K562 (cell line): ENCODE results near the gene LSM12. TPM values are rescaled to one million over a fixed set of nuclear protein-coding genes. Genes with fewer than 3 reads are reported as not detected.
A peak's percentile ranks its signal among the peaks of the same experiment; 100 is the strongest.

ENCODE experiments used
- CTBP1 ChIP-seq: fragments of 450-650 bp; IDR thresholded peaks from 2 replicates; pipeline ENCODE4 v1.6.1; 2016; ENCODE audit warnings: borderline replicate concordance
- ETV1 ChIP-seq: fragments of 450-650 bp; conservative IDR thresholded peaks from 2 replicates; pipeline ENCODE4 v1.6.1; 2016; ENCODE audit warnings: missing genetic modification characterization, control low read depth, low read depth, missing compliant biosample characterization
- HDAC2 ChIP-seq: fragments of 450-650 bp; IDR thresholded peaks from 2 replicates; pipeline ENCODE4 v1.6.1; 2016; ENCODE audit warnings: mild to moderate bottlenecking
- MAZ ChIP-seq, 2 experiments: fragments of 450-650 bp in 1 of 2; sonication (generic) in 1 of 2; formaldehyde crosslinking; IDR thresholded peaks in 1 of 2; conservative IDR thresholded peaks in 1 of 2; 2 replicates each; pipeline versions ENCODE4 v1.4.0 to v1.5.0; 2020; ENCODE audit warnings: mild to moderate bottlenecking in 1 of 2, missing genetic modification reagents in 1 of 2
- MIER1 ChIP-seq: fragments of 450-650 bp; IDR thresholded peaks from 2 replicates; pipeline ENCODE4 v1.6.1; 2016; ENCODE audit warnings: antibody characterized with exemption, mild to moderate bottlenecking, low read depth
- POLR2A ChIP-seq: fragments of 450-650 bp; conservative IDR thresholded peaks from 2 replicates; pipeline ENCODE4 v1.6.1; 2016
- PRPF4 ChIP-seq: fragments of 200-400 bp; formaldehyde crosslinking; IDR thresholded peaks from one replicate; pipeline ENCODE4 v1.6.1; 2017; ENCODE audit warnings: low read length, low read depth, mild to moderate bottlenecking; ENCODE audit not compliant: insufficient read depth, poor library complexity, severe bottlenecking
- PYGO2 ChIP-seq: fragments of 450-650 bp; IDR thresholded peaks from 2 replicates; pipeline ENCODE4 v1.6.1; 2016; ENCODE audit warnings: mild to moderate bottlenecking, missing genetic modification characterization, moderate library complexity, missing compliant biosample characterization
- SOX6 ChIP-seq: fragments of 450-650 bp; IDR thresholded peaks from 2 replicates; pipeline ENCODE4 v1.6.1; 2014; ENCODE audit warnings: mild to moderate bottlenecking
- SRSF7 ChIP-seq: fragments of 200-400 bp; formaldehyde crosslinking; optimal IDR thresholded peaks from 2 replicates; pipeline ENCODE3; 2017; ENCODE audit warnings: mild to moderate bottlenecking, low read depth, low read length
- ZBTB7A ChIP-seq: IDR thresholded peaks from 2 replicates; pipeline ENCODE4 v1.6.1; 2011; ENCODE audit warnings: low read depth, mild to moderate bottlenecking, low read length, moderate library complexity, borderline replicate concordance; ENCODE audit not compliant: control insufficient read depth
- ZFX ChIP-seq: sonication (generic); formaldehyde crosslinking; IDR thresholded peaks from 2 replicates; pipeline ENCODE4 v1.8.0; 2022; ENCODE audit warnings: mild to moderate bottlenecking, missing genetic modification reagents, moderate library complexity
- ZNF184 ChIP-seq: sonication (generic); formaldehyde crosslinking; IDR thresholded peaks from 2 replicates; pipeline ENCODE4 v1.5.0; 2020; ENCODE audit warnings: missing genetic modification reagents
- ZNF41 ChIP-seq: fragments of 250-450 bp; sonication (Bioruptor Pico); conservative IDR thresholded peaks from 2 replicates; pipeline ENCODE4 v1.4.0; 2020; ENCODE audit warnings: mild to moderate bottlenecking
- polyA plus RNA-seq, 8 experiments: library from polyadenylated mRNA; depleted of rRNA in 4 of 8; stranded (reverse) in 5 of 8; unstranded in 3 of 8; fragments of >200 nt; fragmentation: Nextera tagmentation in 2 of 8; fragmentation: Illumina TruSeq in 1 of 8; extraction: Ambion mirVana in 2 of 8; extraction: Trizol in 1 of 8; gene quantifications; 2 replicates each; pipeline versions ENCODE4 v1.2.1 to v1.2.3, GENCODE V29; 2011 to 2014; ENCODE audit warnings: inconsistent platforms in 1 of 8, missing spikeins in 1 of 8
- total RNA-seq, 7 experiments: library from RNA; depleted of rRNA in 6 of 7; stranded (reverse); fragments of >200 nt in 6 of 7; fragmentation: Illumina TruSeq in 2 of 7; extraction: Trizol in 2 of 7; gene quantifications; 2 replicates each; pipeline versions ENCODE4 v1.2.1 to v1.2.3, GENCODE V29; 2011 to 2021; ENCODE audit warnings: low replicate concordance in 1 of 7
- TF ChIP-seq, protein P1 (sequence below): fragments of 450-650 bp; IDR thresholded peaks from 2 replicates; pipeline ENCODE4 v1.6.1; 2017; ENCODE audit warnings: antibody characterized with exemption, mild to moderate bottlenecking
- TF ChIP-seq, protein P2 (sequence below): sonication (generic); formaldehyde crosslinking; IDR thresholded peaks from 2 replicates; pipeline ENCODE4 v1.8.0; 2022; ENCODE audit warnings: mild to moderate bottlenecking, missing genetic modification reagents
- TF ChIP-seq, protein P3 (sequence below): fragments of 450-650 bp; IDR thresholded peaks from 2 replicates; pipeline ENCODE4 v1.6.1; 2016
- TF ChIP-seq, protein P4 (sequence below): fragments of 200-800 bp; sonication (Bioruptor generic); IDR thresholded peaks from 2 replicates; pipeline ENCODE4 v1.6.1; 2017; ENCODE audit warnings: missing genetic modification characterization, missing compliant biosample characterization

Gene LSM12
- total and polyA plus RNA-seq, 9 of the 15 experiments (the other 6 are each of a cell fraction or from before 2014, with no cell fraction given): 53.0 to 258 (median 89.3) TPM

DNA sequence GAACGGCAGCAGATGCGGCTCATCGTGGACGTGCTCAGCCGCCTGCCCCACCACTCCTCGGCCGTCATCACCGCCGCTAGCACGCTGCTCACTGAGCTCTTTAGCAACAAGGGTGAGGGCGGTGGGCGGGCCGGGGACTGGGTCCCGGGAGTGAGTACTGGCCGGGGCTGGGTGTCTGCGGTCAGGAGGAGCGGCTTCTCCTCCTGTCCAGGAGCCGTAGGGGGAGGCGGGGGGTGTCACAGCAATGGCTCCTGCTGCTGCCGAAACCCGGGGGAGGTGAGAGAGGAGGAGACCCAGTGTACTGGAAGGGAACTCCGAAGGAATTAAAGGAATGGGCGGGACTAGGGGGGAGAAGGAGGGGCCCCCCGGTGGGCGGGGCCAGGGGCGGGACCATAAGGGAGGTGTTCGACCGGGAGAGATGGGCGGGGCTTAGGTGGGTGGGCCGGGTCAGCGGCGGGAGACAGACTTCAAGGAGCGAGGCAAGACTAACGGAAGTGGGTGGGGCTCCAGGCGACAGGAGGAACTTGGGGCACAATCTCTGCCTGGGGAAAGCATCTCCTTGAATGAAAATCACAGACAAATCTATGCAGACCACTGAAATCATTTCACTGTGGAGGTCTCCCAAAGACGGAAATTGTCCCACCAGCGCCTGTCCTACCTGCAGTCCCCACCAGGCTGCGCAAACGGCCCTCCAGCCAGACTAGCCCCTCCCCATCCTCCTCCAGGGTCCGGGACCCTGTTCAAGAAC, 59.7 kb downstream of the LSM12 start (continued):
- TF ChIP-seq, protein P1, sequence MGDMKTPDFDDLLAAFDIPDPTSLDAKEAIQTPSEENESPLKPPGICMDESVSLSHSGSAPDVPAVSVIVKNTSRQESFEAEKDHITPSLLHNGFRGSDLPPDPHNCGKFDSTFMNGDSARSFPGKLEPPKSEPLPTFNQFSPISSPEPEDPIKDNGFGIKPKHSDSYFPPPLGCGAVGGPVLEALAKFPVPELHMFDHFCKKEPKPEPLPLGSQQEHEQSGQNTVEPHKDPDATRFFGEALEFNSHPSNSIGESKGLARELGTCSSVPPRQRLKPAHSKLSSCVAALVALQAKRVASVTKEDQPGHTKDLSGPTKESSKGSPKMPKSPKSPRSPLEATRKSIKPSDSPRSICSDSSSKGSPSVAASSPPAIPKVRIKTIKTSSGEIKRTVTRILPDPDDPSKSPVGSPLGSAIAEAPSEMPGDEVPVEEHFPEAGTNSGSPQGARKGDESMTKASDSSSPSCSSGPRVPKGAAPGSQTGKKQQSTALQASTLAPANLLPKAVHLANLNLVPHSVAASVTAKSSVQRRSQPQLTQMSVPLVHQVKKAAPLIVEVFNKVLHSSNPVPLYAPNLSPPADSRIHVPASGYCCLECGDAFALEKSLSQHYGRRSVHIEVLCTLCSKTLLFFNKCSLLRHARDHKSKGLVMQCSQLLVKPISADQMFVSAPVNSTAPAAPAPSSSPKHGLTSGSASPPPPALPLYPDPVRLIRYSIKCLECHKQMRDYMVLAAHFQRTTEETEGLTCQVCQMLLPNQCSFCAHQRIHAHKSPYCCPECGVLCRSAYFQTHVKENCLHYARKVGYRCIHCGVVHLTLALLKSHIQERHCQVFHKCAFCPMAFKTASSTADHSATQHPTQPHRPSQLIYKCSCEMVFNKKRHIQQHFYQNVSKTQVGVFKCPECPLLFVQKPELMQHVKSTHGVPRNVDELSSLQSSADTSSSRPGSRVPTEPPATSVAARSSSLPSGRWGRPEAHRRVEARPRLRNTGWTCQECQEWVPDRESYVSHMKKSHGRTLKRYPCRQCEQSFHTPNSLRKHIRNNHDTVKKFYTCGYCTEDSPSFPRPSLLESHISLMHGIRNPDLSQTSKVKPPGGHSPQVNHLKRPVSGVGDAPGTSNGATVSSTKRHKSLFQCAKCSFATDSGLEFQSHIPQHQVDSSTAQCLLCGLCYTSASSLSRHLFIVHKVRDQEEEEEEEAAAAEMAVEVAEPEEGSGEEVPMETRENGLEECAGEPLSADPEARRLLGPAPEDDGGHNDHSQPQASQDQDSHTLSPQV: no peak
- no peak for TF ChIP-seq MIER1
- peak; percentile 99 for TF ChIP-seq HDAC2
- peak; percentile 63 for TF ChIP-seq ETV1
- no peak for TF ChIP-seq PRPF4
- peak; percentile 58 for TF ChIP-seq POLR2A
- peak; percentile 30; the same call in 1 of the 2 replicates for TF ChIP-seq CTBP1
- TF ChIP-seq SRSF7: no peak
- no peak for TF ChIP-seq PYGO2 (tag)
- TF ChIP-seq ZFX (CRISPR knock-in tag): no peak
- TF ChIP-seq, protein P2, sequence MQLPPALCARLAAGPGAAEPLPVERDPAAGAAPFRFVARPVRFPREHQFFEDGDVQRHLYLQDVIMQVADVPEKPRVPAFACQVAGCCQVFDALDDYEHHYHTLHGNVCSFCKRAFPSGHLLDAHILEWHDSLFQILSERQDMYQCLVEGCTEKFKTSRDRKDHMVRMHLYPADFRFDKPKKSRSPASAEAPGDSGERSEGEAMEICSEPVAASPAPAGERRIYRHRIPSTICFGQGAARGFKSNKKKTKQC (CRISPR knock-in tag): 0 out of 2 replicates have a peak, but pooled peaks have one; percentile 25
- no peak for TF ChIP-seq ZNF41 (CRISPR knock-in tag)
- TF ChIP-seq, protein P3, sequence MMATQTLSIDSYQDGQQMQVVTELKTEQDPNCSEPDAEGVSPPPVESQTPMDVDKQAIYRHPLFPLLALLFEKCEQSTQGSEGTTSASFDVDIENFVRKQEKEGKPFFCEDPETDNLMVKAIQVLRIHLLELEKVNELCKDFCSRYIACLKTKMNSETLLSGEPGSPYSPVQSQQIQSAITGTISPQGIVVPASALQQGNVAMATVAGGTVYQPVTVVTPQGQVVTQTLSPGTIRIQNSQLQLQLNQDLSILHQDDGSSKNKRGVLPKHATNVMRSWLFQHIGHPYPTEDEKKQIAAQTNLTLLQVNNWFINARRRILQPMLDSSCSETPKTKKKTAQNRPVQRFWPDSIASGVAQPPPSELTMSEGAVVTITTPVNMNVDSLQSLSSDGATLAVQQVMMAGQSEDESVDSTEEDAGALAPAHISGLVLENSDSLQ: no peak; the same call in 1 of the 2 replicates
- TF ChIP-seq ZBTB7A: peak; percentile 73
- TF ChIP-seq MAZ (CRISPR knock-in tag; conservative IDR thresholded peaks at IDR 0.05 in 1 of 2, IDR thresholded peaks at IDR 0.05 in 1 of 2): peak in 1 of 2 experiments; percentile 13; a peak in 2 of 4 replicates
- TF ChIP-seq ZNF184 (CRISPR knock-in tag): no peak
- TF ChIP-seq, protein P4, sequence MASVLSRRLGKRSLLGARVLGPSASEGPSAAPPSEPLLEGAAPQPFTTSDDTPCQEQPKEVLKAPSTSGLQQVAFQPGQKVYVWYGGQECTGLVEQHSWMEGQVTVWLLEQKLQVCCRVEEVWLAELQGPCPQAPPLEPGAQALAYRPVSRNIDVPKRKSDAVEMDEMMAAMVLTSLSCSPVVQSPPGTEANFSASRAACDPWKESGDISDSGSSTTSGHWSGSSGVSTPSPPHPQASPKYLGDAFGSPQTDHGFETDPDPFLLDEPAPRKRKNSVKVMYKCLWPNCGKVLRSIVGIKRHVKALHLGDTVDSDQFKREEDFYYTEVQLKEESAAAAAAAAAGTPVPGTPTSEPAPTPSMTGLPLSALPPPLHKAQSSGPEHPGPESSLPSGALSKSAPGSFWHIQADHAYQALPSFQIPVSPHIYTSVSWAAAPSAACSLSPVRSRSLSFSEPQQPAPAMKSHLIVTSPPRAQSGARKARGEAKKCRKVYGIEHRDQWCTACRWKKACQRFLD: 0 out of 2 replicates have a peak, but pooled peaks have one; percentile 42
- TF ChIP-seq SOX6: peak; percentile 48; the same call in 1 of the 2 replicates
